CD4-positive, CD25-positive, alpha-beta regulatory T cell (primary cell): Measurements from ENCODE around the gene KRTAP5-1. TPM values are rescaled to one million over a fixed set of nuclear protein-coding genes. Genes with fewer than 3 reads are reported as not detected.
A peak's percentile ranks its signal among the peaks of the same experiment; 100 is the strongest.

ENCODE experiments used
- ATAC-seq, 2 donors: fragments of 150-1000 bp; cut with Tn5 transposase; one replicate each; pipeline ENCODE4 v1.10.0; 2021; ENCODE audit warnings: low read depth in 2 of 2, moderate number of reproducible peaks in 2 of 2, moderate library complexity in 1 of 2
- DNase-seq, 3 donors: peaks; one replicate each; pipeline versions ENCODE4 v3.0.0 to v3.0.0-alpha.2; 2012 to 2022; ENCODE audit warnings: mixed read lengths in 1 of 3
- H3K27ac ChIP-seq: one replicate; pipeline ENCODE4 v1.7.0; 2013; ENCODE audit warnings: mild to moderate bottlenecking, low read length; ENCODE audit not compliant: insufficient read depth, poor library complexity, severe bottlenecking
- H3K27me3 ChIP-seq: one replicate; pipeline ENCODE4 v1.7.0; 2013; ENCODE audit warnings: low read length; ENCODE audit not compliant: control insufficient read depth, insufficient read depth
- H3K36me3 ChIP-seq: one replicate; pipeline ENCODE4 v1.7.0; 2013; ENCODE audit warnings: mild to moderate bottlenecking, low read length, moderate library complexity; ENCODE audit not compliant: control insufficient read depth, insufficient read depth
- H3K4me1 ChIP-seq: 2 replicates; pipeline ENCODE4 v1.7.0; 2013; ENCODE audit warnings: mild to moderate bottlenecking, low read length; ENCODE audit not compliant: insufficient read depth, control insufficient read depth, poor library complexity, severe bottlenecking
- H3K4me3 ChIP-seq: one replicate; pipeline ENCODE4 v1.7.0; 2013; ENCODE audit warnings: low read depth, mild to moderate bottlenecking, low read length, moderate library complexity
- H3K9me3 ChIP-seq, 2 experiments: 1 replicate in 1 of 2; 2 replicates in 1 of 2; pipeline ENCODE4 v1.7.0; 2013; ENCODE audit warnings: low read length in 2 of 2, mild to moderate bottlenecking in 1 of 2, moderate library complexity in 1 of 2; ENCODE audit not compliant: control insufficient read depth in 2 of 2
- H3K27ac Mint-ChIP-seq, 3 donors: one replicate each; pipeline ENCODE4 v1.8.0; 2020 to 2022; ENCODE audit warnings: mild to moderate bottlenecking in 3 of 3, mixed read lengths in 3 of 3, moderate library complexity in 2 of 3
- H3K27me3 Mint-ChIP-seq: one replicate; pipeline ENCODE4 v1.8.0; 2022; ENCODE audit warnings: mild to moderate bottlenecking, mixed read lengths
- H3K36me3 Mint-ChIP-seq: one replicate; pipeline ENCODE4 v1.8.0; 2020; ENCODE audit warnings: mixed read lengths
- H3K4me1 Mint-ChIP-seq, 4 donors: one replicate each; pipeline ENCODE4 v1.8.0; 2020 to 2022; ENCODE audit warnings: mixed read lengths in 4 of 4, mild to moderate bottlenecking in 1 of 4
- H3K4me3 Mint-ChIP-seq, 4 donors: one replicate each; pipeline ENCODE4 v1.8.0; 2020 to 2022; ENCODE audit warnings: mild to moderate bottlenecking in 4 of 4, mixed read lengths in 4 of 4, moderate library complexity in 3 of 4
- H3K9me3 Mint-ChIP-seq, 7 donors: one replicate each; pipeline ENCODE4 v1.8.0; 2020 to 2022; ENCODE audit warnings: mixed read lengths in 7 of 7, mild to moderate bottlenecking in 3 of 7, moderate library complexity in 2 of 7
- polyA plus RNA-seq, 4 donors: library from polyadenylated mRNA; unstranded; fragments of 300-500 nt; fragmentation: Illumina TruSeq; gene quantifications; one replicate each; pipeline ENCODE4 v1.2.3, GENCODE V29; 2021
- total RNA-seq: library from RNA; stranded (reverse); gene quantifications from one replicate; pipeline ENCODE4 v1.2.3, GENCODE V29; 2022

The KRTAP5-1 gene
- total and polyA plus RNA-seq, 5 donors from 2014 or later: not detected

GRCh38 chr11:1547467-1548098, 37.5 kb downstream of the KRTAP5-1 start:
- DNase-seq (no peak), ATAC-seq (no peak)
- peaks cover 0 to 12% (median 0%) of the 10 kb centered on the region in 4 donors for H3K4me1 Mint-ChIP-seq
- Histone ChIP-seq H3K4me3 (no peak overlapping the region), H3K27me3 (no peaks in the 10 kb centered on the region), H3K4me1 (peaks cover 25% of the 10 kb centered on the region), H3K27ac (no peak overlapping the region), H3K9me3 (no peaks in the 10 kb centered on the region), H3K36me3 (no peaks in the 10 kb centered on the region)
- H3K27ac Mint-ChIP-seq: no peak overlapping the region
- no peaks in the 10 kb centered on the region for H3K36me3 Mint-ChIP-seq
- peaks cover 42% of the 10 kb centered on the region for H3K27me3 Mint-ChIP-seq
- H3K4me3 Mint-ChIP-seq: peak overlapping the region in 2 of 4 donors; percentile 48 to 57
- peaks cover 0 to 1% (median 0%) of the 10 kb centered on the region in 7 donors for H3K9me3 Mint-ChIP-seq

DNA sequence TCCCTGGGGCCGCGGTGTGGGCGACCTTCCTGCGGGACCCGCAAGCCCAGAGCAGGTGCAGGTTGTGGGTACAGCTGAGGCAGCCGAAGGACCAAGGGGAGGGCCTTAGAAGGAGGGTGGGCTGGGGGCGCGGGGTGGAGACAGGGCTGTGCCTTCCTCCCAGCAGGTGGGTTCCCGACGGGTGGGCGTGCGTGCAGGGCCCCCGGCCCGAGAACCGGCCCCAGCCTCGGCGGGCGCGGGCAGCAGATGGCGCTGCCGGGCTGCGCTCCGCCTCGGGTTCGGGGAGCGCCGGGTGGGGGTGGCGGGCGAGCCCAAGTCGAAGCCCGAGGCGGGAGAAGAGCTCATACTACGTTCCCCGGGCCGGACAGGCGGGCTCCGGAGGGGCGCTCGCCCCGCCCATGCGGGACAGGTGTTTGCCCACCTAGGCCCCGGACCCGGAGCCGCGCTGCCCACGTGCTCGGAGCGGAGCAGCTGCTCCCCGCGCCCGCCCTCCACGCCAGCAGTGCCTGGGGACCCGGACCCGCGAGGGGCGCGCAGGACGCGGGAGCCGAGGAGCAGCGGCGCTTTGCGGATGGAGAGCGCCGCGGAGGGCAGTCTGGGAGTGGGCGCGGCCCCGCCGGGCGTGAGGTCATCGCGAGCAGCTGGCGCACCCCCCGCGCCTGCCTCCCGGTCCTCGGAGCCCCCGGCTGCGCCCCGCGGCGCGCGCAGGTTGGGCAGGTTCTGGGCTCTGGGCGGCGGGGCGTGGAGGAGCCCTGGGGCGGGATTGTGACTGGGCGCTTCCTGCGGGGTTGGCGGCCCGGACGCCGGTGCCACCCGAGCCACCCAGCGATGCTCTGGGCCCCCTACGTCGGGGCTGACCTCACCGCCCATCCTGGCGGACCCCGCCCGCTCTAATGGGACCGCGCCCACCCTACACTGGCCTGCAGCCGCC, 38.3 kb downstream of the KRTAP5-1 start:
- peaks cover 0 to 12% (median 0%) of the 10 kb centered on the region in 4 donors for H3K4me1 Mint-ChIP-seq
- peaks cover 42% of the 10 kb centered on the region for H3K27me3 Mint-ChIP-seq
- ATAC-seq (peak; percentile 43 to 59), DNase-seq (peak in 2 of 3 donors; percentile 29 to 56)
- no peak overlapping the region for H3K4me3 Mint-ChIP-seq
- H3K4me3 ChIP-seq: no peak overlapping the region
- H3K27ac ChIP-seq: no peak overlapping the region
- H3K36me3 Mint-ChIP-seq: no peaks in the 10 kb centered on the region
- no peak overlapping the region for H3K27ac Mint-ChIP-seq
- peaks cover 25% of the 10 kb centered on the region for H3K4me1 ChIP-seq
- no peaks in the 10 kb centered on the region for H3K9me3 ChIP-seq
- no peaks in the 10 kb centered on the region for H3K27me3 ChIP-seq
- H3K9me3 Mint-ChIP-seq: peaks cover 0 to 1% (median 0%) of the 10 kb centered on the region in 7 donors
- H3K36me3 ChIP-seq: no peaks in the 10 kb centered on the region

DNA sequence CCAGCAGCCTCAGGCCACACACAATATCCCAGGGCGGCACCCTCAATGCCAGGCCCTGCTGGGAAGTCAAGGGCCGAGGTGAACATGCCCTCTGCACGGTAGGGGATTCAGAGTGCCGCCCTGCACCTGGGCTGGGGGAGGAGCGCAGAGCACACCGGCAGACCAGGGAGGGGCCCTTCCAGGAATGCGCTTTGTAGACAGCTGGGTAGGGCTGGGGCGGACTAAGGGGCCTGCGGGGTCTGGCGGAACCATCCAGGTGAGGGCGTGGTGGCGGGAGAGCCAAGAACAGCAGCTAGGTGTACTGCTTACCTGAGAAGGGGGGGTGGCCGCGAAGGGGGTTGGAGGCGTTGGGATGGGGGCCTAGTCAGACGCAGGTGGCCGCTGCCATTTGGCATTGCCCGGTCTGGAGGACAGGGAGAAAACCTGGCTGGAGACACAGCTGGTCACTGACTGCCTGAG, 39.0 kb downstream of the KRTAP5-1 start:
- H3K4me1 ChIP-seq: peaks cover 25% of the 10 kb centered on the region
- H3K4me1 Mint-ChIP-seq: peaks cover 0 to 12% (median 0%) of the 10 kb centered on the region in 4 donors
- ATAC-seq: no peak
- H3K9me3 Mint-ChIP-seq: peaks cover 0 to 1% (median 0%) of the 10 kb centered on the region in 7 donors
- DNase-seq: no peak
- H3K36me3 ChIP-seq: no peaks in the 10 kb centered on the region
- H3K36me3 Mint-ChIP-seq: no peaks in the 10 kb centered on the region
- H3K4me3 Mint-ChIP-seq: no peak overlapping the region
- no peak overlapping the region for H3K27ac Mint-ChIP-seq
- H3K27me3 Mint-ChIP-seq: peaks cover 42% of the 10 kb centered on the region
- no peaks in the 10 kb centered on the region for H3K27me3 ChIP-seq
- no peak overlapping the region for H3K27ac ChIP-seq
- H3K4me3 ChIP-seq: no peak overlapping the region
- no peaks in the 10 kb centered on the region for H3K9me3 ChIP-seq

GRCh38 chr11:1545432-1545831, 39.7 kb downstream of the KRTAP5-1 start:
- Histone ChIP-seq H3K27ac (no peak overlapping the region), H3K4me1 (peaks cover 25% of the 10 kb centered on the region), H3K36me3 (no peaks in the 10 kb centered on the region), H3K4me3 (no peak overlapping the region), H3K27me3 (no peaks in the 10 kb centered on the region), H3K9me3 (no peaks in the 10 kb centered on the region)
- ATAC-seq (no peak), DNase-seq (no peak)
- H3K27me3 Mint-ChIP-seq: peaks cover 48% of the 10 kb centered on the region
- H3K36me3 Mint-ChIP-seq: no peaks in the 10 kb centered on the region
- H3K9me3 Mint-ChIP-seq: peaks cover 0 to 1% (median 0%) of the 10 kb centered on the region in 7 donors
- peak overlapping the region in 1 of 3 donors; percentile 76 for H3K27ac Mint-ChIP-seq
- peaks cover 0 to 12% (median 0%) of the 10 kb centered on the region in 4 donors for H3K4me1 Mint-ChIP-seq
- H3K4me3 Mint-ChIP-seq: peak overlapping the region in 1 of 4 donors; percentile 41

DNA sequence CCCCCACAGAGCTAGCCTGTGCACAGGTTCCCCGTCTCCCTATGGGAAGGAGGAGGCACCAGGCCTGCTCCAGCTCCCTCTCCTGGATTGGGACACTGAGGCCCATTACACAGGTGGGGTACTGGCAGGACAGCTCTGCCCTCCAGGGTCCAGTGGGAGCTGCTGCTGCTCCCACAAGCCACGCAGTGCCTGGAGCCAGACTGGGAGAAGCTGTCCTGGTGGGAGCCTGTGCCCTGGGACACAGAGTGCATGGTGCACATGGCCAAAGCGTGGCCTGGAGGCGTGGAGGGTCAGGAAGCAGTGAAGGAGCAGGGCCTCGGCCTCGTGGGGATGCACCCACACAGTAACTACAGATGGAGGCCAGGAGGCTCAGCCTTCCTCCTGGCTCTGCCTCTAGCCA, 40.5 kb downstream of the KRTAP5-1 start:
- H3K27me3 Mint-ChIP-seq: peaks cover 45% of the 10 kb centered on the region

DNA sequence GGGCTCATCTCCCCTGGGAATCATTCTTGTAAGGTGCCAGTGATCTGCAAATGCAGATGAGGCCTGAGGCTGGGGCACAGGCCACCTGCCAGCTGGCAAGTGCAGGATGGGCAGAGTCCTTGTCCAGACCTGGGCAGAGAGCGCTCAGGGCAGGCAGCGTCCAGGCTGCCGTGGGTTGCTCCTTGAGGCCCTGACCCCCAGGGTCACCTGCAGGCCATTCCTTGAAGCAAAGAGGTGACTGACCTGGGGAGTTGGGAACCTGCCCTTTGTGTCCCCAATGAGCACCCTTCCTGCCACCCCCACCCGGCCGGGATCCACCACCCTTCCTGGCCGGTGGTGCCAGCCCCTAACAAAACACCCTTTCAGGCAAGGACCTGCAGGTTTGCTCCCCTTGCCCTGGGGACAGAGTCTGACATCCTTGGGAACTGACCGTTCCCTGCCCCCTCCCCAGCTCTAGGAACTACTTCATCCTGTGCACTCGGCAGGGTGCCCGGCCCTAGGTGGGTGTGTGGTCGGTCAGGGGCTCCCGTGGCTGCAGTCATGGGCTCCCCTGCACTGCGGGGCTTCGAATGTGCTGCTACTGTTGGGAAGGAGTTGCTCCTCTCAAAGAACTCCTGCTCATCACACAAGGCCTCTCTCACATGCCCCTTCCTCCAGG, 41.3 kb downstream of the KRTAP5-1 start:
- peaks cover 25% of the 10 kb centered on the region for H3K4me1 ChIP-seq
- no peak overlapping the region for H3K27ac ChIP-seq
- H3K27me3 ChIP-seq: no peaks in the 10 kb centered on the region
- peaks cover 0 to 10% (median 0%) of the 10 kb centered on the region in 4 donors for H3K4me1 Mint-ChIP-seq
- H3K27me3 Mint-ChIP-seq: peaks cover 38% of the 10 kb centered on the region
- H3K27ac Mint-ChIP-seq: no peak overlapping the region
- H3K9me3 Mint-ChIP-seq: peaks cover 0 to 2% (median 0%) of the 10 kb centered on the region in 7 donors
- ATAC-seq: no peak
- no peaks in the 10 kb centered on the region for H3K9me3 ChIP-seq
- H3K4me3 ChIP-seq: no peak overlapping the region
- H3K36me3 ChIP-seq: no peaks in the 10 kb centered on the region
- H3K36me3 Mint-ChIP-seq: no peaks in the 10 kb centered on the region
- DNase-seq: no peak
- H3K4me3 Mint-ChIP-seq: no peak overlapping the region

More for the DNA sequence above, 40.5 kb downstream of the KRTAP5-1 start:
- Mint-ChIP-seq H3K36me3 (no peaks in the 10 kb centered on the region), H3K4me1 (peaks cover 0 to 12% (median 0%) of the 10 kb centered on the region in 4 donors), H3K9me3 (peaks cover 0 to 2% (median 0%) of the 10 kb centered on the region in 7 donors), H3K27ac (no peak overlapping the region), H3K4me3 (no peak overlapping the region)
- no peaks in the 10 kb centered on the region for H3K27me3 ChIP-seq
- H3K9me3 ChIP-seq: no peaks in the 10 kb centered on the region
- DNase-seq (no peak), ATAC-seq (no peak)
- no peak overlapping the region for H3K4me3 ChIP-seq
- H3K36me3 ChIP-seq: no peaks in the 10 kb centered on the region
- H3K27ac ChIP-seq: no peak overlapping the region
- H3K4me1 ChIP-seq: peaks cover 25% of the 10 kb centered on the region

DNA sequence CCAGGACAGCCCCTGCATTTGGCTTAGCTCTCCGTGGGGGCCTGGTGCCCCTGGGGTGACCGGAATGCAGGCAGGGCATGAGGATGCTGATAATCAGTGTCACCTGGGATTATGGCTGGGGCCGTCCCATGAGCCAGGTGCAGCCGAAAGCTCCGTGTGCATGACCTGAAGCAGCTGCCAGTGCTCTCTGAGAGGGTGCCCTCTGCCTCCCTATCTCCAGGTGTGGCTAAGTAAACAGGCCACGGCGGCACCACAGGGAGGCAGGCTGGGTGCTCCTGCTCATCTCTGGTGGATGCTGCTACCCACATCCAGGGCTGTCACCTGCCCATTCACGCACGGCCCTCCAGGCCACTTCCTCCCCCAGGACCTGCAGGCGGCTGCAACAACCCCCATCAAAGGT, 42.8 kb downstream of the KRTAP5-1 start:
- H3K27me3 ChIP-seq: no peaks in the 10 kb centered on the region
- peaks cover 0 to 7% (median 3%) of the 10 kb centered on the region in 4 donors for H3K4me1 Mint-ChIP-seq
- no peak for DNase-seq
- no peak overlapping the region for H3K4me3 Mint-ChIP-seq
- ATAC-seq: no peak
- peaks cover 0 to 2% (median 0%) of the 10 kb centered on the region in 7 donors for H3K9me3 Mint-ChIP-seq
- H3K4me3 ChIP-seq: no peak overlapping the region
- peaks cover 35% of the 10 kb centered on the region for H3K27me3 Mint-ChIP-seq
- H3K27ac Mint-ChIP-seq: no peak overlapping the region
- no peaks in the 10 kb centered on the region for H3K36me3 ChIP-seq
- H3K4me1 ChIP-seq: peaks cover 15% of the 10 kb centered on the region
- H3K27ac ChIP-seq: no peak overlapping the region
- H3K36me3 Mint-ChIP-seq: no peaks in the 10 kb centered on the region
- no peaks in the 10 kb centered on the region for H3K9me3 ChIP-seq
